ENCODE data around the gene DGKK.
"Not testable (repeated sequence)": the region's sequence is repeated elsewhere in the genome, so short reads cannot be mapped to it uniquely, and the experiment has no call there.

DGKK gene

GRCh38 chrX:50428174-50428573, 42.5 kb downstream of the DGKK start:
- no peak for DNase-seq (ENCODE audit: low read depth in 2 of 2)

- DNase-seq (ENCODE audit: low read depth in 2 of 2): no peak
Observed at GRCh38 chrX:50407976-50408375, 62.6 kb downstream of the DGKK start.

- DNase-seq (ENCODE audit: low read depth in 2 of 2): no peak
Observed at GRCh38 chrX:50403903-50404302, 66.7 kb downstream of the DGKK start.

- no peak for DNase-seq (ENCODE audit: low read depth in 2 of 2)
Observed at GRCh38 chrX:50402886-50403285, 67.7 kb downstream of the DGKK start.

- DNase-seq (ENCODE audit: low read depth in 2 of 2): no peak
Observed at GRCh38 chrX:50393902-50394301, 76.7 kb downstream of the DGKK start.

- no peak for DNase-seq (ENCODE audit: low read depth in 2 of 2)
Observed at GRCh38 chrX:50386520-50386919, 84.1 kb downstream of the DGKK start.

- DNase-seq (ENCODE audit: low read depth in 2 of 2): no peak
Observed at GRCh38 chrX:50381729-50382415, 88.8 kb downstream of the DGKK start.

- DNase-seq (ENCODE audit: low read depth in 2 of 2): no peak
Observed at GRCh38 chrX:50375481-50376267, 95.0 kb downstream of the DGKK start.

GRCh38 chrX:50372966-50373365, 97.7 kb downstream of the DGKK start:
- DNase-seq (ENCODE audit: low read depth in 2 of 2): no peak

- no peak for DNase-seq (ENCODE audit: low read depth in 2 of 2)
Observed at GRCh38 chrX:50343917-50344316, 126.7 kb downstream of the DGKK start.

- no peak for DNase-seq (ENCODE audit: low read depth in 2 of 2)
Observed at GRCh38 chrX:50333308-50333707, 137.3 kb downstream of the DGKK start.

GRCh38 chrX:50332668-50333067, 138.0 kb downstream of the DGKK start:
- DNase-seq (ENCODE audit: low read depth in 2 of 2): not testable (repeated sequence)

- no peak for DNase-seq (ENCODE audit: low read depth in 2 of 2)
Observed at GRCh38 chrX:50327235-50327634, 143.4 kb downstream of the DGKK start.
